ENCODE measurements around the gene TRPM6.

Gene TRPM6

GRCh38 chr9:74674077-74674476 is 213.6 kb downstream of the TRPM6 start:
- H3K4me3 ChIP-seq (ENCODE audit: low read length) = no peak overlapping the region
- TF ChIP-seq, protein P1, sequence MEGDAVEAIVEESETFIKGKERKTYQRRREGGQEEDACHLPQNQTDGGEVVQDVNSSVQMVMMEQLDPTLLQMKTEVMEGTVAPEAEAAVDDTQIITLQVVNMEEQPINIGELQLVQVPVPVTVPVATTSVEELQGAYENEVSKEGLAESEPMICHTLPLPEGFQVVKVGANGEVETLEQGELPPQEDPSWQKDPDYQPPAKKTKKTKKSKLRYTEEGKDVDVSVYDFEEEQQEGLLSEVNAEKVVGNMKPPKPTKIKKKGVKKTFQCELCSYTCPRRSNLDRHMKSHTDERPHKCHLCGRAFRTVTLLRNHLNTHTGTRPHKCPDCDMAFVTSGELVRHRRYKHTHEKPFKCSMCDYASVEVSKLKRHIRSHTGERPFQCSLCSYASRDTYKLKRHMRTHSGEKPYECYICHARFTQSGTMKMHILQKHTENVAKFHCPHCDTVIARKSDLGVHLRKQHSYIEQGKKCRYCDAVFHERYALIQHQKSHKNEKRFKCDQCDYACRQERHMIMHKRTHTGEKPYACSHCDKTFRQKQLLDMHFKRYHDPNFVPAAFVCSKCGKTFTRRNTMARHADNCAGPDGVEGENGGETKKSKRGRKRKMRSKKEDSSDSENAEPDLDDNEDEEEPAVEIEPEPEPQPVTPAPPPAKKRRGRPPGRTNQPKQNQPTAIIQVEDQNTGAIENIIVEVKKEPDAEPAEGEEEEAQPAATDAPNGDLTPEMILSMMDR (IDR thresholded peaks at IDR 0.05; ENCODE audit: insufficient read depth, low read depth, low read length, missing control alignments) = no peak
- DNase-seq (ENCODE audit: low read depth) = no peak
